Tibial nerve (tissue), 4 donors: ENCODE results near the gene SAMD13. TPM values are rescaled to one million over a fixed set of nuclear protein-coding genes. Genes with fewer than 3 reads are reported as not detected.

ENCODE experiments used
- DNase-seq, 2 donors: peaks; one replicate each; pipeline ENCODE4 v3.0.0-alpha.2; 2019; ENCODE audit warnings: low spot score in 2 of 2
- H3K27ac ChIP-seq, 4 donors: fragments of 200-600 bp; sonication (generic) in 3 of 4; one replicate each; pipeline ENCODE4 v1.5.1; 2017 to 2019; ENCODE audit warnings: mild to moderate bottlenecking in 1 of 4
- H3K27me3 ChIP-seq, 2 donors: fragments of 200-600 bp; sonication (generic) in 1 of 2; one replicate each; pipeline versions ENCODE4 v1.5.1 to v1.6.0; 2017 to 2019
- H3K36me3 ChIP-seq, 3 donors: fragments of 200-600 bp; sonication (generic); one replicate each; pipeline ENCODE4 v1.5.1; 2018 to 2019
- H3K4me1 ChIP-seq, 4 donors: fragments of 200-600 bp; sonication (generic) in 3 of 4; one replicate each; pipeline ENCODE4 v1.5.1; 2017 to 2019
- H3K4me3 ChIP-seq, 4 donors: fragments of 200-600 bp; sonication (generic) in 3 of 4; one replicate each; pipeline ENCODE4 v1.5.1; 2017 to 2019; ENCODE audit warnings: mild to moderate bottlenecking in 1 of 4, moderate library complexity in 1 of 4
- H3K9me3 ChIP-seq, 4 donors: fragments of 200-600 bp; sonication (generic) in 3 of 4; one replicate each; pipeline ENCODE4 v1.5.1; 2017 to 2019
- CTCF ChIP-seq, 5 experiments: fragments of 200-600 bp in 3 of 5; fragments of 450-650 bp in 2 of 5; sonication (generic) in 3 of 5; IDR thresholded peaks; one replicate each; pipeline ENCODE4 v1.5.1; 2016 to 2019; ENCODE audit warnings: antibody characterized with exemption in 5 of 5, mild to moderate bottlenecking in 3 of 5, moderate library complexity in 2 of 5
- EP300 ChIP-seq, 2 donors: sonication (generic); formaldehyde crosslinking; IDR thresholded peaks; one replicate each; pipeline ENCODE4 v1.6.1; 2017; ENCODE audit warnings: antibody characterized with exemption in 2 of 2, mild to moderate bottlenecking in 1 of 2
- POLR2A ChIP-seq, 2 donors: fragments of 450-650 bp; IDR thresholded peaks; one replicate each; pipeline ENCODE4 v1.6.1; 2017; ENCODE audit warnings: antibody characterized with exemption in 2 of 2, mild to moderate bottlenecking in 2 of 2, moderate library complexity in 2 of 2
- WGBS, 2 donors: methylation state at CpG; one replicate each; pipeline ENCODE4 v1.1.5; 2018; 5-methylcytosine and 5-hydroxymethylcytosine counted together
- total RNA-seq, 4 donors: library from RNA; depleted of rRNA; stranded (reverse); fragments of >200 nt; gene quantifications; one replicate each; pipeline ENCODE4 v1.1.0, GENCODE V29; 2016

Gene SAMD13
- total RNA-seq, 4 donors from 2014 or later, result 1.0 to 1.5 TPM; not detected in 2

GRCh38 chr1:84353695-84354094 is 52.2 kb downstream of the SAMD13 start:
- Histone ChIP-seq H3K4me1 (peaks cover 0 to 18% (median 0%) of the 10 kb centered on the region in 4 donors), H3K27me3 (no peaks in the 10 kb centered on the region), H3K4me3 (no peak overlapping the region), H3K9me3 (no peaks in the 10 kb centered on the region), H3K27ac (no peak overlapping the region), H3K36me3 (no peaks in the 10 kb centered on the region)
- WGBS, 2 donors, result 85 to 87% methylated on average over 3 of the region's 3 CpGs
- TF ChIP-seq CTCF (IDR thresholded peaks at IDR 0.05), result no peak
- no peak for TF ChIP-seq EP300 (IDR thresholded peaks at IDR 0.05)
- no peak for DNase-seq

- TF ChIP-seq CTCF (IDR thresholded peaks at IDR 0.05), result no peak
- no peak for TF ChIP-seq POLR2A (IDR thresholded peaks at IDR 0.05)
- no peak for TF ChIP-seq EP300 (IDR thresholded peaks at IDR 0.05)
- Histone ChIP-seq H3K27me3 (no peaks in the 10 kb centered on the region), H3K36me3 (no peaks in the 10 kb centered on the region), H3K9me3 (no peaks in the 10 kb centered on the region), H3K4me1 (peaks cover 0 to 18% (median 0%) of the 10 kb centered on the region in 4 donors), H3K27ac (no peak overlapping the region), H3K4me3 (no peak overlapping the region)
- DNase-seq, result no peak
- WGBS, 2 donors, result 90 to 96% methylated on average over 3 of the region's 3 CpGs
Measured at GRCh38 chr1:84355556-84355955, 54.0 kb downstream of the SAMD13 start.

GRCh38 chr1:84356881-84357280 is 55.4 kb downstream of the SAMD13 start:
- DNase-seq, result no peak
- TF ChIP-seq POLR2A (IDR thresholded peaks at IDR 0.05) (no peak), EP300 (IDR thresholded peaks at IDR 0.05) (no peak), CTCF (IDR thresholded peaks at IDR 0.05) (no peak)
- H3K27ac ChIP-seq, result no peak overlapping the region
- WGBS, 2 donors, result 81 to 88% methylated on average over 1 of the region's 1 CpG
- no peak overlapping the region for H3K4me3 ChIP-seq
- no peaks in the 10 kb centered on the region for H3K36me3 ChIP-seq
- no peaks in the 10 kb centered on the region for H3K27me3 ChIP-seq
- peaks cover 0 to 18% (median 0%) of the 10 kb centered on the region in 4 donors for H3K4me1 ChIP-seq
- no peaks in the 10 kb centered on the region for H3K9me3 ChIP-seq

- Histone ChIP-seq H3K27ac (no peak overlapping the region), H3K4me3 (no peak overlapping the region), H3K4me1 (peaks cover 0 to 15% (median 0%) of the 10 kb centered on the region in 4 donors), H3K9me3 (no peaks in the 10 kb centered on the region), H3K36me3 (no peaks in the 10 kb centered on the region), H3K27me3 (no peaks in the 10 kb centered on the region)
- TF ChIP-seq CTCF (IDR thresholded peaks at IDR 0.05), result no peak
- TF ChIP-seq EP300 (IDR thresholded peaks at IDR 0.05), result no peak
- no peak for TF ChIP-seq POLR2A (IDR thresholded peaks at IDR 0.05)
- 93 to 95% methylated on average over 4 of the region's 4 CpGs for WGBS, 2 donors
- no peak for DNase-seq
Measured at GRCh38 chr1:84358695-84359094, 57.2 kb downstream of the SAMD13 start.

GRCh38 chr1:84360316-84360715 is 58.8 kb downstream of the SAMD13 start:
- H3K4me3 ChIP-seq, result no peak overlapping the region
- no peak overlapping the region for H3K27ac ChIP-seq
- DNase-seq, result no peak
- TF ChIP-seq POLR2A (IDR thresholded peaks at IDR 0.05), result no peak
- TF ChIP-seq CTCF (IDR thresholded peaks at IDR 0.05), result no peak
- no peak for TF ChIP-seq EP300 (IDR thresholded peaks at IDR 0.05)
- peaks cover 0 to 11% (median 0%) of the 10 kb centered on the region in 4 donors for H3K4me1 ChIP-seq
- no peaks in the 10 kb centered on the region for H3K9me3 ChIP-seq
- 46 to 52% methylated on average over 1 of the region's 1 CpG for WGBS, 2 donors
- H3K27me3 ChIP-seq, result no peaks in the 10 kb centered on the region
- H3K36me3 ChIP-seq, result no peaks in the 10 kb centered on the region
